Measurements from ENCODE around the gene YJEFN3.
A peak's percentile ranks its signal among the peaks of the same experiment; 100 is the strongest.

The YJEFN3 gene

DNA sequence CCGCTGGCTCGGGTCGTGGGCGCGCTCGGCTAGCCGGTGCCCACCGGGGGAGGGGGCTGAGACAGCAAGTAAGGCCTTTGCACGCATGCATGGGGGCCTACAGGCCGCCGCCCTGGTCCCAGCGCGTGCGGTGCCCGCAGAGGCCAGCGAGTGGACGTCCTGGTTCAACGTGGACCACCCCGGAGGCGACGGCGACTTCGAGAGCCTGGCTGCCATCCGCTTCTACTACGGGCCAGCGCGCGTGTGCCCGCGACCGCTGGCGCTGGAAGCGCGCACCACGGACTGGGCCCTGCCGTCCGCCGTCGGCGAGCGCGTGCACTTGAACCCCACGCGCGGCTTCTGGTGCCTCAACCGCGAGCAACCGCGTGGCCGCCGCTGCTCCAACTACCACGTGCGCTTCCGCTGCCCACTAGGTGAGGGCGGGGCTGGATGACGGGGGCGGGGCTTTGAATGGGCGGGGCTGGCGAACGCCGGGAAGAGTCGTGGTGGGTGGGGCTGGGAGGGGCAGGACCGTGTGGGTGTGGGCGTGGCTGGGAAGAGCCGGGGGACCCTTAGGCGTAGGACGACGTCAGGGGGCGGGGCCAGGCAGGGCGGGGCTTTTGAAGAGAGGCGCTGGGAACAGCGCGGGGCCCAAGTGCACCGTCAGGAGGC lies 11.5 kb downstream of the YJEFN3 start:
- peak; percentile 60 for DNase-seq

DNA sequence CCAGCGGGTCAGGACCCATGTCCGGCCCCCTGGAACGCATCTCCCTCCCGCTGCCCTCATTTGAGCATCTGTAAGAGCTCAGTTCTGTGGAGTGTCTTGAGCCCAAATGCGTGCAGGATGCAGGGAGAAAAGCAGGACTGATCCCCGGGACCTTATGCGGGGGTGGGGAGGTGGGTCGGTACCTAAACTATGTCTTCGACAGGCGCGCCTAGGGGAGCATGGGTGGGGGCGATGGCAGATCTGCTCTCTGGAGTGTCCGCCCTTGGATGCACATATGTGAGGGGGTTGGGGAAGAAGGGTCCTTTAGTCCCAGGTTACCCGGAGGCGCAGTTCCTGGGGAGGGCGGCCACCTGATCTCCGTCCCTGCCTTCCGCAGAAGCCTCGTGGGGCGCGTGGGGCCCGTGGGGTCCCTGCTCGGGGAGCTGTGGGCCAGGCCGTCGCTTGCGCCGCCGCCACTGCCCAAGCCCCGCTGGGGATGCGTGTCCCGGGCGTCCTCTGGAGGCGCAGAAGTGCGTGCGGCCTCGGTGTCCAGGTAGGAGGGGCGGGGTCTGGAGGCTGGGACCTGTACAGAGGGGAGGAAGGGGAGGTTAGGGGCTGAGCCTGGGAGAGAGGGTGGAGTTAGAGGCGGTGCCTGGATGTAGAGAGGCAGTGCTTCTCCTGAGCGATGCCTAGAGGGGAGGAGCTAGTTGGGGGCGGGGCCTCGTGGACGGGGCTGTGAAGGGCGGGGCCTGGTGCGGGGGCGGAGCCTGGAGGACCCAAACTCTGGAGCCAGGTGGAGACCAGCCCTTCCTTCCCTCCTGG lies 12.2 kb downstream of the YJEFN3 start:
- DNase-seq: peak; percentile 71

DNA sequence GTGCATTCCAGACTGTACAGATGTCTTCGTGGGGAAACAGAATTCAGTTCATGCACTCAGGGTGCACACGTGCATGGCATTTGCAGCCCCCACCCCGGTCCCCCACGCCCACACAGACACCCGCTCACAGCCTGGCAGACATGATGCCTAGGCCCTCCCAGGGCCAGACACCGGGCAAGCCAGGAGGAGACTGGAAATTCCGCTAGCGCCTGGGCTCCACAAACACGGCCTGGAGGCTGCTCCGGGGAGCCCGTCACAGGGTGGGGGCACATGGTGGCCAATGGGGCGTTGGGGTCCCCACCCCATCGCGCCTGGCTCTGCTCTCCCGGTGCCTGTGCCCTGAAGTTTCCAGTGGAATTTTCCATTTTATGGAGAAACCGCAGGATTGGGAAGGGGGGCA lies 12.9 kb downstream of the YJEFN3 start:
- DNase-seq: no peak

DNA sequence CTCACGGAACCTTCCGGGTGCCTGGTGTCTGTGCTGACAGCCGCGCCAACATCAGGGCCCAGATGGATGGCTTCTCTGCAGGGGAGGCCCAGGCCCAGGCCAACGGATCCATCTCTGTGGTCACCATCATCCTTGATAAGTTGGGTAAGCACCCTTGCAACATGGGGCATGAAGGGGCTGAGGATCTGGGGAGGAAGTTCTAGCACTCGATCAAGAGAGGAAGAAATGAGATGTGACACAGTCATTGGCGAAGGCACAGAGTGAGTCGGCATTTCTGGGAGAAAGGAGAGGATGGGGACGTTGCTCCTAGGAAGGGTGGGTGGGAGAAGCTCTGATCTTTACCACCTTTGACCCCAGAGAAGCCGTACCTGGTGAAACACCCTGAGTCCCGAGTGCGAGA lies 13.8 kb downstream of the YJEFN3 start:
- no peak for DNase-seq

DNA sequence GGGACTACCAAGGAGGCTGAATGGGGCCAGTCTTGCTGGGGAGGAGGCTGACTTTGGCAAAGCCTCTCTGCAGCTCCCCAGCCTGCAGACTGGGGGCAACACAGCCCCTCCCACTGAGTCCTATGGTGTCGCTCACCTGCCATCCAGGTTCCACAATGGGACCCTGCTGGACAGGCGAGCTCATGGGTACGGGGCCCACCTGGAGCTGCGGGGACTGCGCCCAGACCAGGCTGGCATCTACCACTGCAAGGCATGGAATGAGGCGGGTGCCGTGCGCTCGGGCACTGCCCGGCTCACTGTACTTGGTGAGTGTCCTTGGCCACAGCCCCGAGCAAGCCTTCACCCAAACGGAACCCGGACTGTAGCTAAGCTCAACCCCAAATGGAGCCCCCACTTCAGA lies 14.4 kb downstream of the YJEFN3 start:
- DNase-seq: no peak

DNA sequence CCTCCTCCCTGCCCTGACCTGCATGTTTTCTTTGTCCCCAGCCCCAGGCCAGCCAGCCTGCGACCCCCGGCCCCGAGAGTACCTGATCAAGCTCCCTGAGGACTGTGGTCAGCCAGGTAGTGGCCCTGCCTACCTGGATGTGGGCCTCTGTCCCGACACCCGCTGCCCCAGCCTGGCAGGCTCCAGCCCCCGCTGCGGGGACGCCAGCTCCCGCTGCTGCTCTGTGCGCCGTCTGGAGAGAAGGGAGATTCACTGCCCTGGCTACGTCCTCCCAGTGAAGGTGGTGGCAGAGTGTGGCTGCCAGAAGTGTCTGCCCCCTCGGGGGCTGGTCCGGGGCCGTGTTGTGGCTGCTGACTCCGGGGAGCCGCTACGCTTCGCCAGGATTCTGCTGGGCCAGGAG lies 14.9 kb downstream of the YJEFN3 start:
- no peak for DNase-seq

DNA sequence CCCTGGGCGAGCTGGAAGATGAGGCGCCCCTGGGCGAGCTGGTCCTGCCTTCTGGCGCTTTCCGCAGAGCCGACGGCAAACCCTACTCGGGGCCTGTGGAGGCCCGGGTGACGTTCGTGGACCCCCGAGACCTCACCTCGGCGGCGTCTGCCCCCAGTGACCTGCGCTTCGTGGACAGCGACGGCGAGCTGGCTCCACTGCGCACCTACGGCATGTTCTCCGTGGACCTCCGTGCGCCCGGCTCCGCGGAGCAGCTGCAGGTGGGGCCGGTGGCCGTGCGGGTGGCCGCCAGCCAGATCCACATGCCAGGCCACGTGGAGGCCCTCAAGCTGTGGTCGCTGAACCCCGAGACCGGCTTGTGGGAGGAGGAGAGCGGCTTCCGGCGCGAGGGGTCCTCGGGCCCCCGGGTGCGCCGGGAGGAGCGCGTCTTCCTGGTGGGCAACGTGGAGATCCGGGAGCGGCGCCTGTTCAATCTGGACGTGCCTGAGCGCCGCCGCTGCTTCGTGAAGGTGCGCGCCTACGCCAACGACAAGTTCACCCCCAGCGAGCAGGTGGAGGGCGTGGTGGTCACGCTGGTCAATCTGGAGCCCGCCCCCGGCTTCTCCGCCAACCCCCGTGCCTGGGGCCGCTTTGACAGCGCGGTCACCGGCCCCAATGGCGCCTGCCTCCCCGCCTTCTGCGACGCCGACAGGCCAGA lies 15.7 kb downstream of the YJEFN3 start:
- DNase-seq: no peak

DNA sequence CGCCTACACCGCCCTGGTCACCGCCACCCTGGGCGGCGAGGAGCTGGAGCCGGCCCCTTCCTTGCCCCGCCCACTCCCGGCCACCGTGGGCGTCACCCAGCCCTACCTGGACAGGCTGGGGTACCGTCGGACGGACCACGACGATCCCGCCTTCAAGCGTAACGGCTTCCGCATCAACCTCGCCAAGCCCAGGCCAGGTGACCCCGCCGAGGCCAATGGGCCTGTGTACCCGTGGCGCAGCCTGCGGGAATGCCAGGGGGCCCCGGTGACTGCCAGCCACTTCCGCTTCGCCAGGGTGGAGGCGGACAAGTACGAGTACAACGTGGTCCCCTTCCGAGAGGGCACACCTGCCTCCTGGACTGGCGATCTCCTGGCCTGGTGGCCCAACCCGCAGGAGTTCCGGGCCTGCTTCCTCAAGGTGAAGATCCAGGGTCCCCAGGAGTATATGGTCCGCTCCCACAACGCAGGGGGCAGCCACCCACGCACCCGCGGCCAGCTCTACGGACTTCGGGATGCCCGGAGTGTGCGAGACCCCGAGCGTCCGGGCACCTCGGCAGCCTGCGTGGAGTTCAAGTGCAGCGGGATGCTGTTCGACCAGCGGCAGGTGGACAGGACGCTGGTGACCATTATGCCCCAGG lies 16.4 kb downstream of the YJEFN3 start:
- DNase-seq: no peak

DNA sequence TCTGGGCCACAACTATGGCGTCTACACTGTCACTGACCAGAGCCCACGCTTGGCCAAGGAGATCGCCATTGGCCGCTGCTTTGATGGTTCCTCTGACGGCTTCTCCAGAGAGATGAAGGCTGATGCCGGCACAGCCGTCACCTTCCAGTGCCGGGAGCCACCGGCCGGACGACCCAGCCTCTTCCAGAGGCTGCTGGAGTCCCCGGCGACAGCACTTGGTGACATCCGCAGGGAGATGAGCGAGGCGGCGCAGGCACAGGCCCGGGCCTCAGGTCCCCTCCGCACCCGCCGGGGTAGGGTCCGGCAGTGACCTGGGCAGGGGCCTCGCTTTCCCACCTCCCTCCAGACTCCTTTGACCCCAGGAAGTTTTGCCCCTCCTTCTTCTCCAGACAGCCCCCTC lies 17.0 kb downstream of the YJEFN3 start:
- DNase-seq: no peak

DNA sequence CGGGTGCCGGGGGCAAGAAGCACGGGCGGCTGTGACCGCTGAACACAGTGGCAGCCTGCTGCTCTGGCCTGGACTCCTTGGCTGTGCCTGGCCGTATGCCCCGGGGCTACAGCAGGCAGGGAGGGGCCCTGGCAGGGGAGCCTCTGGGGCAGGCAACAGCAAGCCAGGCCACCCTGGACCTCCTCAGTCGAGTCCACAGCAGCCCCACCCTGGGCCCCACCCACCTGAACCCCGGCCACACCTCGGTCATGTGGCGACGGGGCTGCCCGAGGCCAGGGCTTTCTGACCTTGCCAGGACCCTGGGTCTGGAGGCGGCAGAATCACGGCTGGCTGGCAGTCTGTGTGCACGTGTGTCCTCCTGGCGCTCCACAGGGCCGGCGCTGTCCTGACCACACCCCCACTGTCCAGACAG lies 18.0 kb downstream of the YJEFN3 start:
- no peak for DNase-seq

DNA sequence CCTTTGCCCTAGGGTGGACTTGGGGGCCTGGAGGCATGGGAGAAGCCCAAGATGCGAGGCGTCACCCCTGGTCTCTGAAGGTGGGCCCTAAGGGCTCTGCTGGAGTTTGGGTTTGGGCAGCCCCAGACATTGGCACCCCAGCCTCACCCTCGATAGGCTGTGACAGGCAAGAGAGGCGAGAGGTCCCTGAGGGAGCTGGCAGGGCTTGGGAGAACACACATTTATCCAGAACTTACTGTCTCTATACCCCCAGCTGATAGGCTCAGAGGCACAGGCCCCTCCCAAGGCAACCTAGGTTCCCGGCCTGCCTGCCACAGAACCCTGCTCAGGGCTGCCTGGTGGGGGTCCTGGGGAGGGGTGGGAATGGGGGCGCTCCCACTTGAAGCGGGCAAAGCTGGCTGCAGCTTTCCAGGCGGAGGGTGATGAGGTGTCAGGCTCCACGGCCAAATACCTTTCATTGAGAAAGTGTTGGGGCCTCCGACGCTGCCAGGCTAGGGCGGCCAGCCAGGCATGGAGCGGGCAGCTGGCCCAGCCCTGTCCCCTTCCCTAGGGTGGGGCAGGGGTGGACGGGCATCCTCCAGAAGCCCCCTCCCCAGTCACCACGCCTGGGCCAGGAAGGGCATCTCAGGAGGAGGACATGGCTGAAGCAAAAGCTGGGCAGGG lies 19.1 kb downstream of the YJEFN3 start:
- no peak for DNase-seq

DNA sequence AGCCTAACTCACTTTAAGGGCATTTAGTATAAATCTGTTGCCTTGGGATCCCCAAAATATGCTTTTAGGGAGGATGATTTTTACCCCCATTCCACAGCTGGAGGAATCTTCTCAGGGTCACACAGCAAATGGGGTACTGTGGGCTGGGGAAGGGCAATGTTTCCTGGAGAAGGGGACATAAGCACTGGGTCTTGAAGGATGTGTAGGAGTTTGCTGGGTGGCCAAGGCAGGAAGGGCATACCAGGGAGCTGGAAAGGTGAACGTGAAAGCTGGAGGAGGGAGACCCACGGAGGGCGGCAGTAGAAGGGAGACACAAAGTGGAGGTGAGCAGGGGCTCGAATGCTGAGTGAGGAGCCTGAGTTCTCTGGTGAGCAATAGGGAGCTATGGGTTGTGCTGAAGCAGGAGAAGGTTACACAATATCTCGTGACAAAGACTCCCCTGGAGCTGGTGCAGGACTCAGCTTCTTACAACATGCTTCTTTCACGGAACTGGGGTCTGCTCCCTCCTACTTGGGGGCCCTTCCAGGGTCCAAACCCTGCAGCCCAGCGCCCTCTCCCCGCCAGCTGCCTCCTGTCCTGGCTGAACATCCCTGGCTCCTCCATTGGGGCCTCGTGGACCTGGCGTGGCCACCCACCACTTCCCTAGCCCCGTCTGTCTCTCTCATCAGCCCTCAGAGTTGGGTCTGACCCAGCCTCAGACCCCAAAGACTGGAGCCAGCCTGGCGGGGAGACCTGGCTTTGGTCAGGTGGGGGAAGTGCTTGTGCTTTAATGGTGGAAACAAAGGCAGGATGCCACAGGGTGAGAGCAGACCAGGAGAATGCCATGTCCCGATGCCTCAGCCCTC lies 20.4 kb downstream of the YJEFN3 start:
- no peak for DNase-seq

DNA sequence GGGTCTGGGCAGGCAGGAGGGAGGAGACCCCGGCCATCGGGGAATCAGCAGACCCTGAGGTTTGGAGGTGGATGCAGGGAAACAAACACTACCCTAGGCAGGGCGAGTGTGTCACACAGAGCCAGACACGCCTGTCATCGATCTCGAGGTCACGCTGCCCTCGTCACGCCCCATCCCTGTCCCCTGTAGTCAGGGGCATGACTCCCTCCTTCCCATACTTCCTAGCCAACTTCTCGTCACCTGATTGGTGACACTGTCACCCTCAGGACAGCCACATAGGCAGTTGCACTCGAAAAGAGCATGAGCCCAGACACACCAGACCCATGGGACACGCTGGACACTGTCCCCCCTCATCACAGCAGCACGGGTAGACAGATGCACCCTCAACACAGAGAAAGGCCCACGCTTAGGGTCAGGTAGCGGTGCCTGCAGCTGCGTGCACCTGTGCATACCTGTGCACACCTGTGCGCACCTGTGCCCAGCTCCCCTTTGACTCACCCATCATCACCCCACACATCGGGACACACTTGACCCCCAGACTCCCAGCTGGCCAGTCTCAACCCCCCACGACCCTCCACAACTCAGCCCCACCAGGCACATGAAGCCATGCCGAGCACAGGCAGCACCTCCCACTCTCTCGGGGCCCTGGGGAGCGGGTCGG lies 21.2 kb downstream of the YJEFN3 start:
- no peak for DNase-seq

DNA sequence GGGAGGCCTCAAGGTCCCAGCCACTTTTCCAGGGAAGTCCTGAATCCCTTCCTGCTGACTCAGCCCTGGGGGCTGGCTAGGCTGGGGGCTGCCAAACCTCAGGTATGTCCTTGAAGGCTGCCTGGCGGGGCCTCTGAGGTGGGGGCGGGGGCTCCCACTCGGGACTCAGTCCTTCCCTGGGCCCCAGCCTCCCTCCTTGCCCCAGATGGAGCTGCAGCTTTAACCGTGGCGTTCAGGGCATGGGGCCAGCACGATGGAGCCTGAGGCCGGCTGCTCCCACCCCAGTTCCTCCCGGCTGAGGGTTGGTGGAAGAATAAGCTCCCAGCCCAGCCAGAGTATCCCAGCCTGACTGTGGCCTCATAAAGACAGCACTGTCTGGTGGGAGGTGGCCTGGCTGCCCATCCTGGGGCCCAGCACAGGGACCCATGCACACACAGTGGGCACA lies 21.8 kb downstream of the YJEFN3 start:
- DNase-seq: no peak

DNA sequence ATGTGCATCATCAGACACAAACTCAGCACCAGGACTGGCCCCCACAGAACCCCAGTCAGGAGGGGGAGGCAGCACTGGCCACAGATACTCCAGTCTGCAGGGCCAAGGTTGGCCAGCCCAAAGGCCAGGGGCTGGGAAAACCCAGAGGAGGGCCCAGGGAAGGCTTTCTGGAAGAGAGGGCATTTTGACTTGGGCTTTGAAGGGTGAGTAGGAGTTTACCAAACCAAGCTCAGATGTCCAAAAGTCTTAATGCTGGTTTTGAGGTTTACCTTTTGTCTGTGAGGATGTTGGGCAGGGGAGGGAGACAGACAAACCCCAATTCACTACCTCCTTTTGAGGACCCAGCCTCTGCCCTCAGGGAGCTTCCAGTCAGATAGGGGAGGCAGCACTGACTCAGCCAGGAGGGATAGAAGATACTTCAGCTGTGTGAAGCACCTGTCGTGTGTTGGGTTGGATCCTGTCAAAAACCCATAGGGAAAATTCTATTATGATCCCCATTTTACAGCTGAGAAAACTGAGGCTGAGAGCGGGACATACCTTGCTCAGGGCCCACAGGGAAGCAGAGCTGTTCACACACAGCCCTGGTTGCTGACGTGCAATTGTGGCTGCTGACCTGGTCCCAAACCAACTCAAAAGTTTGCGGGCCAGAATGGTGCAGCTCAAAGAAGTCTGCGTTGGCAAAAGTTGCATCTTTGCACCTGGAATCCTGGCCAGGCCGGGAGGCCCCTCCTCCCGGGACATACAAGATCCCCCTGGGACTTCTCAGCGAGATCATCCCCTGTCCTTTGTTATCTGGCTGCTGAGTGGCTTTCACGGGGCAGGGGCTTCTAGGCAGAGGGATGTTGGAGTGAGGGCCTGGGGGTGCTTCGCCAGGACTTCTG lies 22.5 kb downstream of the YJEFN3 start:
- no peak for DNase-seq

DNA sequence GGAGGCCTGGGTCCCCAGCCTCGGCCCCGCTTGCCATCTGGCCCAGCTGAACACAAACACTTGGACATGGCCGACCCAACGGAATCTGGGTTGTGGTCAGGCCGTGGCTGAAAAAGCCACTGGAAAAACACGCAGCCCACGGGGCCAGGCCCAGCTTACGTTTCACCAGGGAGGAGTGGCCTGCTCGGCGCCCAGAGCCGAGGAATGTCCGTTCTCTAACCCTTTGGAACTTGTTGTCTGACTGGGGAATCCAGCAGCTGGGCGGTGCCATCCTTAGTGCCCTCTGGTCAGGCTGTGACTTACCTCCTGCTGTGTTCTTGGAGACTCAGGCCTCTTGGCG lies 23.1 kb downstream of the YJEFN3 start:
- DNase-seq: no peak

DNA sequence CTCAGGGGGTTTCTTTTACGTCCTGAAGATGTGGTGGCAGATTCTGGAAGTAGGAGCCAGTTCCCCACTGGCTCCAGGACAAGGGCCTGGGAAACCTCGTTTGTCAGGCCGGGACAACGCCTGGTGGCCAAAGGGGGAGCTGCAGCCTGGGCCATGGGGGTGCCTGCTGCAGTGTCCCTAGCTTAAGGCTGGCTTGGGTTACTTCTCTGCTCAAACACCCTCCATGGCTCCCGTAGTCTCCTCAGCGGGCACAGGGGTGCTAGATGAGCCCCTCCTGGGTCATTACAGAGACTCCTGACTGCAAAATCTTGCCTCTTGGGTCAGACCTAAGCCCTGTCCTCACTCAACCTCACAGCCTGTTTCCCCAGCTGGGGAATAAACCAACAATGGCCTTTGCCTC lies 24.1 kb downstream of the YJEFN3 start:
- DNase-seq: no peak

DNA sequence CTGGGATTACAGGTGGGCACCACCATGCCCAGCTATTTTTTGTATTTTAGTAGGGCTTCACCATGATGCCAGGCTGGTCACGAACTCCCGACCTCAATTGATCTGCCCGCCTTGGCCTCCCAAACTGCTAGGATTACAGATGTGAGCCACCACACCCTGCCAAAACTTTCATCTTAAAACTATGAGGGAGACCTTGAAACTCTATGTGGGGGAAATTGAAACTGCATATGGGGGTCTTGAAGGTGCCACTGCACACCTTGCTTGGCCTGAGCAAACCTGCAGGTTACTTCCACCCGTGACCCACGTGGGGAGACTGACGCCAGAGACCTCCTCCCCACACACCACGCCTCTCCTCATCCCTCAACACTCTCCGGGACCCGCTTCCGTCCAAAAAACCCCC lies 25.0 kb downstream of the YJEFN3 start:
- DNase-seq: no peak

DNA sequence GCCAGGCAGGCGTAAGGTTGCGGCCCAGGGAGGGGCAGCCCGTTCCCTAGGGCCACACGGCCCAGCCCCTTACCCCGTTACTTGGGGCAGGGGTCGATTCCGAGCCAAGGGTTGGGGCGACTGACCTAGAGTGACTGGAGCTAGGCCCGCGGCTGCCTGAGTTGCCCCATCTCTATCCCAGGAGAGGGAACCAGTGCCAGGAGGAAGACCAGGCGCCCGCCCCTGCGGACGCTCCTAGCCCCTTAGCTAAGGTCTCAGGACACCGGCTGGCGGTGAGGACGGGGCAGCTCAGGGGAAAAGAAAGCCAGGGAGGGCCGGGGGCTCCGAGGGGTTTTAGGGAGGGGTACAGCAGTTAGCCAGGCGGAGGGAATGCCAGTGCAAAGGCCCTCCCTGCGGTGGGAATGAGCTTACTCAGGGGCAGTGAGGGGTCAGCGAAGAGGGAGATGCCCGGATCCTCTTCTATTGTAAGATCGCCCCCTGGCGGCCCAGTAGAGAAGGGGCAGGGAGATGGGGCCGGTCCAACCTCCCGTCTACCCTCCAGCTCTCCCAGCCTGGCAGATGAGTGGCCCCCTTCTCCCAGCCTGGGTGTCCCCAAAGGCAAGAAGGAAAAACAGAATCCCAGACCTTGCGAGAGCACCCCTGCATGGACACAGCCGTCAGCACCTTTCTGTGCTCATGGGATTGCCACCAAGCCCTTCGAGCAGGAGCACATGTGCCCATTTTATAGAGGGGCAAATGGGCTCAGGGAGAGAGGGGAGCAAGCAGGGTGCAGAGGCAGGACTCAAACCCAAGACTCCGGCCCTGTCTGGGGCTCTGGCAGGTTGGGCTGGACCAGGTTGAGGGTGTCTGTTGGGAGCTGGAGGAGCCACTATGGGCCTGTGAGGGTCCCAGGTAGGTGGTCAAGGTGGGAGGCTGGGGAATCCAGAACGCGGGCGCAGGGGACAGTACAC lies 25.6 kb downstream of the YJEFN3 start:
- DNase-seq: peak; percentile 60

Measured in T-helper 9 cell (primary cell).